Osteocyte (in vitro differentiated cells): ENCODE measurements around the gene SP110. TPM values are rescaled to one million over a fixed set of nuclear protein-coding genes. Genes with fewer than 3 reads are reported as not detected.
"Not testable (repeated sequence)": the region's sequence is repeated elsewhere in the genome, so short reads cannot be mapped to it uniquely, and the experiment has no call there.

ENCODE experiments used
- DNase-seq: peaks from one replicate; pipeline ENCODE4 v3.0.0; 2021; ENCODE audit warnings: mixed read lengths; ENCODE audit not compliant: unreplicated experiment; ENCODE audit errors: extremely low spot score
- H3K27ac Mint-ChIP-seq: one replicate; pipeline ENCODE4 v1.8.0; 2021; ENCODE audit warnings: mild to moderate bottlenecking, mixed read lengths; ENCODE audit not compliant: unreplicated experiment
- H3K27me3 Mint-ChIP-seq: one replicate; pipeline ENCODE4 v1.8.0; 2021; ENCODE audit warnings: mixed read lengths; ENCODE audit not compliant: unreplicated experiment
- H3K36me3 Mint-ChIP-seq: one replicate; pipeline ENCODE4 v1.8.0; 2021; ENCODE audit warnings: mixed read lengths; ENCODE audit not compliant: unreplicated experiment
- H3K4me1 Mint-ChIP-seq: one replicate; pipeline ENCODE4 v1.8.0; 2021; ENCODE audit warnings: mixed read lengths; ENCODE audit not compliant: unreplicated experiment
- H3K4me3 Mint-ChIP-seq: one replicate; pipeline ENCODE4 v1.8.0; 2021; ENCODE audit warnings: mild to moderate bottlenecking, moderate library complexity, mixed read lengths; ENCODE audit not compliant: unreplicated experiment
- H3K9me3 Mint-ChIP-seq: one replicate; pipeline ENCODE4 v1.8.0; 2021; ENCODE audit warnings: mixed read lengths; ENCODE audit not compliant: unreplicated experiment
- CTCF ChIP-seq: fragments of 200-600 bp; sonication (generic); IDR thresholded peaks from 2 replicates; pipeline ENCODE4 v1.5.0; 2021; ENCODE audit warnings: antibody characterized with exemption, mild to moderate bottlenecking, moderate library complexity
- total RNA-seq: library from RNA; stranded (reverse); gene quantifications from 2 replicates; pipeline ENCODE4 v1.2.1, GENCODE V29; 2021

Gene SP110
- total RNA-seq, 1 donor from 2014 or later, result 23.6 TPM

- Mint-ChIP-seq H3K9me3 (no peaks in the 10 kb centered on the region), H3K27me3 (peaks cover 11% of the 10 kb centered on the region), H3K36me3 (no peaks in the 10 kb centered on the region), H3K4me3 (no peak overlapping the region), H3K4me1 (peaks cover 10% of the 10 kb centered on the region), H3K27ac (no peak overlapping the region)
- no peak for TF ChIP-seq CTCF
- no peak for DNase-seq
Measured at GRCh38 chr2:230128623-230129342, 91.0 kb downstream of the SP110 start.

GRCh38 chr2:230127195-230127594, 92.6 kb downstream of the SP110 start:
- H3K27ac Mint-ChIP-seq, result no peak overlapping the region
- H3K27me3 Mint-ChIP-seq, result peaks cover 11% of the 10 kb centered on the region
- no peaks in the 10 kb centered on the region for H3K9me3 Mint-ChIP-seq
- TF ChIP-seq CTCF, result no peak
- no peak overlapping the region for H3K4me3 Mint-ChIP-seq
- no peaks in the 10 kb centered on the region for H3K36me3 Mint-ChIP-seq
- DNase-seq, result no peak
- H3K4me1 Mint-ChIP-seq, result peaks cover 10% of the 10 kb centered on the region

GRCh38 chr2:230124757-230125431, 94.9 kb downstream of the SP110 start:
- Mint-ChIP-seq H3K27me3 (peaks cover 11% of the 10 kb centered on the region), H3K9me3 (no peaks in the 10 kb centered on the region), H3K4me1 (no peaks in the 10 kb centered on the region), H3K36me3 (no peaks in the 10 kb centered on the region), H3K4me3 (no peak overlapping the region), H3K27ac (no peak overlapping the region)
- DNase-seq, result no peak
- TF ChIP-seq CTCF, result no peak

GRCh38 chr2:230124235-230124634, 95.5 kb downstream of the SP110 start:
- H3K27ac Mint-ChIP-seq, result no peak overlapping the region
- no peak for DNase-seq

GRCh38 chr2:230120376-230120775, 99.4 kb downstream of the SP110 start:
- H3K4me1 Mint-ChIP-seq, H3K36me3 Mint-ChIP-seq, H3K4me3 Mint-ChIP-seq, H3K9me3 Mint-ChIP-seq, H3K27me3 Mint-ChIP-seq, H3K27ac Mint-ChIP-seq, DNase-seq: not testable (repeated sequence)

More at GRCh38 chr2:230124235-230124634, 95.5 kb downstream of the SP110 start:
- no peaks in the 10 kb centered on the region for H3K36me3 Mint-ChIP-seq
- no peak overlapping the region for H3K4me3 Mint-ChIP-seq
- H3K27me3 Mint-ChIP-seq, result peaks cover 11% of the 10 kb centered on the region
- TF ChIP-seq CTCF, result no peak
- no peaks in the 10 kb centered on the region for H3K4me1 Mint-ChIP-seq
- no peaks in the 10 kb centered on the region for H3K9me3 Mint-ChIP-seq

- DNase-seq, H3K9me3 Mint-ChIP-seq, H3K4me3 Mint-ChIP-seq, H3K4me1 Mint-ChIP-seq, H3K36me3 Mint-ChIP-seq, H3K27ac Mint-ChIP-seq: not testable (repeated sequence)
- peaks cover 15% of the 10 kb centered on the region for H3K27me3 Mint-ChIP-seq
Measured at GRCh38 chr2:230119827-230120226, 100.0 kb downstream of the SP110 start.
